GM21447 (cell line): Measurements from ENCODE around the gene KCMF1.

Source experiments
- ATAC-seq: cut with Tn5 transposase; IDR thresholded peaks from one replicate; pipeline ENCODE4 v1.9.1; 2021; ENCODE audit not compliant: unreplicated experiment

Gene KCMF1

GRCh38 chr2:84980263-84980983 lies 9.5 kb downstream of the KCMF1 start:
- no peak for ATAC-seq

- ATAC-seq: no peak
Observed at GRCh38 chr2:84986018-84986417, 15.1 kb downstream of the KCMF1 start.

GRCh38 chr2:84989422-84989821 lies 18.5 kb downstream of the KCMF1 start:
- no peak for ATAC-seq

DNA sequence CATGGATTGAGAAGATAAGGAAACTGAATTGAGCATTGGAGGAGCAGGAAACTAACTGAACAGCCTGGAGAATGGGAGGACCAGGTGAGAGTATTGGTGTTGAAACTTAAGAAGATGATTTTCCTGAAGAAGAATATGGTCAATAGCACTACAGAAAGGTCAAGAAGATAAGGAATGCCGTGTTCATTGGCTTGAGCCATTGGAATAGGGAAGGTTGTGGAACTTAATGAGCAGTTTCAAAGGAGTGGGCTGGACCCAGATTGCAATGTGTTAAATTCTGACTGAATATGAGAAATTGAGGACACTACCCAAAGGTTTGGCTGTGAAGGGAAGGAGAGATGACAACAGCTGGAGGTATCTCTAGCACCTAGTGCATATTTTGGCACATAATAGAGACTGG lies 19.0 kb downstream of the KCMF1 start:
- no peak for ATAC-seq

GRCh38 chr2:84991404-84992160 lies 20.6 kb downstream of the KCMF1 start:
- ATAC-seq: no peak

DNA sequence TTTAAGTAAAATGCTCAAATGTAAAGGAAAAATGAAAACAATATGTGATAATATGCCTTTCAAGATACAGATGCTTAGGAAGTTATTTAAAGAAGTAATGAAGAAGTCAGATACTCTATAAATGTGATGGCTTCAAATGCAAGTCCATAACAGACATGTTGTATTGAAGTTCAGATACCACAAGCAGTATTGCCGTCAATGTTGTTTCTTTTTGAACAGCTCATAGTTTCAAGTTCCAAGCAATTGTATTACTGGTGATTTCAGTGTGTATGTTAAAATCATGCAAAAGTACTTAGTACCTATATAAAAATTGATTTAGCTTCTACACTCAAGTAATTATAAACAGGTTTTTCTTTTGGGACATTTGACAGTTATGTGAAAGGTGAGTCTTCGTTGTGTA lies 24.9 kb downstream of the KCMF1 start:
- ATAC-seq: no peak

DNA sequence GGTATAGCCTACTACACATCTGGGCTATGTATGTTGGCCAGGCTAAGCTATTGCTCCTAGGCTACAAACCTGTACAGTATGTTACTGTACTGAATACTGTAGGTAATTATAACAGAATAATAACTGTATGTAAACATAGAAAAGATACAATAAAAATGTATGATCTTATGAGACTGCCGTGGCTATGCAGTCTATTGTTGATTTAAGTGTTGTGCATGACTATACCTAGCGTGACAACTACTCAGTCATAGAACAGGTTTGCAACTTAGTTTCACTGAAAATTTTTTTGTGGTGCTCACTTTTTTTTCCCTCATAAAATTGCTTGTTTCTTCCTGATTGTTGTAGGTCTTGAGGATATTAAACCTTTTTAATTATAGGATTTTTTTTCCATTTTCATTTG lies 25.9 kb downstream of the KCMF1 start:
- ATAC-seq: no peak

DNA sequence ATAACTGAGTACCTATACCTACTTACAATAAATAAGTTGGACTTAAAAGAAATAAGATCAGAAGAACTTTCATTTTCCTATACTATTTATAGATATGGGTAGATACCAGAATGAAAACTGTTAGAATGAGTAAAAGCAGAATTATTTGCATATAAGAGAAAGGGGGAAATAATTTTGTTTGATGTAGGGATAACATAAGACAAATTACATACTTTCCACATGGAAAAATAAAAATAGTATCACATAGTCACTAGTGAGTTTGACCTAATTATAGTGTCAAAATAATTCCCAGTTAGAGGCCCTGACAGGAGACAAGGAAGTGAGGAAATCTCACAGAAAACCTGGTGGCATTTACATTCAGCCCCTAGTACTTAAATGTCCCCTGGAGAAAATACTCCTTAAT lies 28.6 kb downstream of the KCMF1 start:
- peak; percentile 45 for ATAC-seq

DNA sequence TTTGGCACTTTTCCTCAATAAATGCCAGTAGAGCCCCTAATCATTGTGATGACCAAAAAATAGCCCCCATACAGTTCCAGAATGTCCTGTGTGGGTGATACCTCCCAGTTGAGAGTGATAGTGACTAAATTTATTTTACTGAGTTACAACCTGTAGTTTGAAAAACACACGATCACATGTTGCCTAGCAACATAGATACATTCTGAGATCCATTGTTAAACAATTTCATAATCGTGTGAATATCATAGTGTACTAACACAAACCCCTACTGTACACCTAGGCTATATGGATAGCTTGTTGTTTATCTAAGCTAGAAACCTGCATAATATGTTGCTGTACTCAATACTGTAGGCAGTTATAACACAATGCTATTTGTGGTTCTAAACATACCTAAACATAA lies 30.6 kb downstream of the KCMF1 start:
- ATAC-seq: no peak

- no peak for ATAC-seq
Observed at GRCh38 chr2:85002534-85002933, 31.6 kb downstream of the KCMF1 start.

DNA sequence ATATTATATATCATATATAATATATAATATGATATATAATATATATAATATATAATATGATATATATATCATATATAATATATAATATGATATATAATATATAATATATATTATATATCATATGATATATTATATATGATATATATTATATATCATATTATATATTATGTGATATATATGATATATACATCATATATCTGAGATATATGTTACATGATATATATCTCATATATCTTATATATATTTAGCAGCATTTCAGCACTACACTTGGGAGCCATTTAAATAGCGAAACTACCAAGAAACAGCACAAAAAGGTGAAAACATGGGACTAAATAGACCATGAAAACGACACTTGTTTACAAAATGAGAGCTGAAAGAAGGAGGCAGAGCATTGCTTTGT lies 37.3 kb downstream of the KCMF1 start:
- no peak for ATAC-seq

GRCh38 chr2:85009019-85009618 lies 38.2 kb downstream of the KCMF1 start:
- no peak for ATAC-seq

GRCh38 chr2:85010404-85010803 lies 39.4 kb downstream of the KCMF1 start:
- no peak for ATAC-seq

DNA sequence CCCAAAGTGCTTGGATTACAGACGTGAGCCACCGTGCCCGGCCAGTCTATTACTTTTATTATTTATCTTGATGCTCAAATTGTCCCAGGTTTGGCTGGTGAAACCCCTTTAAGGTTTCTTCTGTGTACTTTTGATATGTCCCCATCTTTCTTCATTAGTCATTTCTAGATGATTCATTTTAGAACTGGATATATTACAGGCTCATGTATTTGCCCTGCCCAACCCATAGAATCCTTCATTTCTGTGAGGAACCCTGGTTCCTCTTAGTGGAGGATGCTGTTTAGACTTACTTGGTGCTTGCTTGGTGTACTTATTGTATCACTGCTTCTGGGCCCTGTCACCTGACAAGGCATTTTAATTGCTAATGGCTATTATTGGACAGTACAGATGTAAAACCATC lies 40.1 kb downstream of the KCMF1 start:
- ATAC-seq: no peak

DNA sequence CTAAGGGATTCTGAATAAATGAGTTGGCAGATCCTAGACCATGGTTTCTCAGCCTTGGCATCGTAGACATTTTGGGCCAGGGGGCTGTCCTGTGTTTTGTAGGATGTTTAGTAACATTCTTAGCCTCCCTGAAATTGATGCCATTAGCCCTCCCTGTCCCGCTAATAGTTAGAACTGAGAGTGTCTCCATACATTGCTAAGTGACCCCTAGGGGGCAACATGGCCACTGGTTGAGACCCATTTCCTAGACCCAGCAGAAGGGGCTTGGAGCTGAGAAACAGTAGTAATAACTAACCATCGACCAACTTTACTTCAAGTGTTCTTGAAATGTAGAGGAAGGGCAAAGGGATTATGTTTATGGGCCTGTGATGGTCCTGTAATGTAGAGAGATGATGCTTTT lies 40.8 kb downstream of the KCMF1 start:
- no peak for ATAC-seq

DNA sequence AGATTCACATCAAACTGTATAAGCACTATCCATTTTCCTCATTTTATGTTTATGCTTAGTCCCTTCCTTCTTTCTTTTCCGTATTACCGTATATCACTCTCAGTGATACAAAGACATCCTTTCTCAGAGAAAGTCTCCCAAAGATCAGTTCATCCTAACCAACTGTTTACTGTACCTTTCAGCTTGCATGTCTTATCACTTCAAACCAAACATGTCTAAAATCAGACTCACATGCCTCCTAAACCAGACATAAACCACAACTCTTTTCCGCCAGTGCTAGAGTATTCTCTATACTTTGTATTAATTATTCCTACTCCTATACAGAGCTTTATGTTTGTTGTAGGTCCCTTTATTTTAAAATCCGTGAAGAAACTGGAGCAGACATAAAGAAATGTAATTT lies 41.5 kb downstream of the KCMF1 start:
- ATAC-seq: no peak

GRCh38 chr2:85012855-85013254 lies 41.9 kb downstream of the KCMF1 start:
- ATAC-seq: no peak

DNA sequence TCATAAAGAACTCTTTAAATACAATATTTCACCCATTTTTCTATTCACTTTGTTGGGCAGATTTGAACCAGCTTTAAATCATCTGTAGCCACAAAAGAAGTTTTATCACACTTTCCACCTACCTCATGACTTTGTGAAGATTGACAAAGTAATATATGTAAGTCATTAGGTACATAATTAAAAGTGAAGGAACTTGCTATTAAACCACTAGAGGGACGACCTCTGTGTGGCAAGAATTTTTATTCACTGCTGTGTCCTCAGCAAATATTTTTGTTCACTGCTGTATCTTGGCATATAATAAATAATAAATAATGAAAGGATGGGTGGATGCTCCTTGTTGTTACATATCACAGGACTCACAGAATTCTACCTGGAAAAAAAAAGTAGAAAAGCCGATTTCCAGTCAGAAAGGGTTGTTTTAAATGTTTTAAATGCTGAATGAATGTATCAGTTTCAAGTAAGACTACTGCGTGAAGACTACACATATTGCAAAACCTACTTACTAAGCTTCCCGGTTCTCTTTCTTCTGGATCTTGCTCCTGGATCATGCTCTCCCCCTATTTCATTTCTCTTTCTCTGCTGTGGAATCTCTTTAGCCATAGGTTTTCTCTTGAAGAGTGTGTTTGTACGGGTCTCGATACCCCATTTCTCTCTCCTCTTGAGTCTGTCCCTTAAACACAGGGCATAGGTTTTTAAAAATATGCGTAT lies 44.8 kb downstream of the KCMF1 start:
- no peak for ATAC-seq

DNA sequence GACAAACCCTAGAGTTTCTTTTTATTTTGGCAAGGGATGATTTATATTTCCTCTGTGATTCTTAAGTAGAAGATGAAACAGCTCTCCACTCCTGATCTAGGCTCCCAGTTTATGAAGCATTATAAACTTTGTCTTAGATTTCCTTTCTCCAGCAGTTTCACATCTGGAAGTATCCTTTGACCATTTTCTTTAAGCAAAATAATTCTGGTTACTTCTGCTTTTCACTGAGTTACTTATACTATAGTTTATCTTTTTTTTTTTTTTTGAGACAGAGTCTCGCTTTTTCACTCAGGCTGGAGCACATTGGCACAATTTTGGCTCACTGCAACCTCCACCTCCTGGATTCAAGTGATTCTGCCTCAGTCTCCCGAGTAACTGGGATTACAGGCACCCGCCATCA lies 45.5 kb downstream of the KCMF1 start:
- ATAC-seq: no peak

DNA sequence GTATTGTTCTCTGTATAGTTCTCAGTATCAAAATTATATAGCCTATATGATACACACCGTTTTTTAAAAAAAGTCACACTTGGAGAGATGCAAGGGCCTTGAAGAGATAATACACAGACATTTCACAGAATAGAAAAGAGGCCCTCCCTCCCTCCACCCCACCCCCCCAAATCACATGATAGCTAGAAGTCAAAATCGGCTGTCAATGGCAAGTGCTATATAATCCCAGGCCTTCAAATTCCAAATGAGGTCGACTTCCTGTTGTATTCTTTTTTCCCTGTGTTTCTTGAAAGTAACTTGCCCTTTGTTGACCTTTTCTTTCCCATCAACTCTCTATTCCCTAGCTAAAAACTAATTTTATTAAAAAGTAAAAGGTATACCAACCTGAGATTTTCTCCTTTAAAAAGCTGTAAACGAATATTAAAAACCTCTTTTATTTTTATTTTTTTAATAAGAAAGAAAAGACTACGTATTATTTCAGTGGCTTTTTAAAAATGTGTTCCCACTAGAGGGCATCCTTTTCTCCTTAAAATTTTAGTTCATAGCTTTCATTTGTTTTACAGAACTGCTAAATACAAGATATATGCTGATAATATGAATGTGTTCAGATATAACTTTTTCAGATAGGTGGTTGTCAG lies 46.6 kb downstream of the KCMF1 start:
- no peak for ATAC-seq

- ATAC-seq: no peak
Observed at GRCh38 chr2:85018049-85018447, 47.1 kb downstream of the KCMF1 start.
